ENCODE data around the gene MTARC2.

MTARC2 gene

GRCh38 chr1:220748089-220748934, at the start of gene MTARC2:
MTARC2 (plus strand) TSS chr1:220748322; CDS start chr1:220748532, 210 bp downstream.
- Histone ChIP-seq H2AFZ (ENCODE audit: low read depth, low read length) (no peak within 1 kb of the TSS), H3K79me2 (ENCODE audit: low read length) (no peaks in the 10 kb centered on the region), H4K20me1 (ENCODE audit: insufficient read depth, low read length) (no peaks in the 10 kb centered on the region), H3K9me3 (ENCODE audit: insufficient read depth, low read length) (no peaks in the 10 kb centered on the region), H3K27ac (ENCODE audit: low read length) (no peak within 1 kb of the TSS), H3K36me3 (replicated peaks; ENCODE audit: low read depth, low read length) (no peaks in the 10 kb centered on the region), H3K27me3 (ENCODE audit: low read depth, low read length) (no peaks in the 10 kb centered on the region), H3K4me3 (ENCODE audit: low read length) (no peak within 1 kb of the TSS), H3K4me1 (ENCODE audit: low read length) (peaks cover 8% of the 10 kb centered on the region), H3K4me2 (ENCODE audit: low read length) (no peak within 1 kb of the TSS), H3K9ac (ENCODE audit: low read length) (no peak within 1 kb of the TSS)
- TF ChIP-seq EZH2phosphoT487 (IDR thresholded peaks at IDR 0.05; ENCODE audit: low read depth) = no peak
- TF ChIP-seq CTCF (IDR thresholded peaks at IDR 0.05; ENCODE audit: low read depth, low read length) = no peak

- H3K9me3 ChIP-seq (ENCODE audit: insufficient read depth, low read length) = no peaks in the 10 kb centered on the region
- no peaks in the 10 kb centered on the region for H4K20me1 ChIP-seq (ENCODE audit: insufficient read depth, low read length)
- no peak overlapping the region for H3K9ac ChIP-seq (ENCODE audit: low read length)
- H3K4me2 ChIP-seq (ENCODE audit: low read length) = no peak overlapping the region
- no peak overlapping the region for H2AFZ ChIP-seq (ENCODE audit: low read depth, low read length)
- H3K4me1 ChIP-seq (ENCODE audit: low read length) = no peaks in the 10 kb centered on the region
- no peak overlapping the region for H3K4me3 ChIP-seq (ENCODE audit: low read length)
- H3K79me2 ChIP-seq (ENCODE audit: low read length) = no peaks in the 10 kb centered on the region
- H3K27me3 ChIP-seq (ENCODE audit: low read depth, low read length) = no peaks in the 10 kb centered on the region
- no peak overlapping the region for H3K27ac ChIP-seq (ENCODE audit: low read length)
- TF ChIP-seq CTCF (IDR thresholded peaks at IDR 0.05; ENCODE audit: low read depth, low read length) = no peak
- no peak for TF ChIP-seq EZH2phosphoT487 (IDR thresholded peaks at IDR 0.05; ENCODE audit: low read depth)
- H3K36me3 ChIP-seq (replicated peaks; ENCODE audit: low read depth, low read length) = no peaks in the 10 kb centered on the region
Measured at GRCh38 chr1:220698607-220699016, 49.5 kb upstream of the MTARC2 start.

GRCh38 chr1:220699044-220699443, 49.1 kb upstream of the MTARC2 start:
- Histone ChIP-seq H3K27ac (ENCODE audit: low read length) (no peak overlapping the region), H3K9ac (ENCODE audit: low read length) (no peak overlapping the region), H3K4me1 (ENCODE audit: low read length) (no peaks in the 10 kb centered on the region), H3K36me3 (replicated peaks; ENCODE audit: low read depth, low read length) (no peaks in the 10 kb centered on the region), H4K20me1 (ENCODE audit: insufficient read depth, low read length) (no peaks in the 10 kb centered on the region), H2AFZ (ENCODE audit: low read depth, low read length) (no peak overlapping the region), H3K4me3 (ENCODE audit: low read length) (no peak overlapping the region), H3K27me3 (ENCODE audit: low read depth, low read length) (no peaks in the 10 kb centered on the region), H3K79me2 (ENCODE audit: low read length) (no peaks in the 10 kb centered on the region), H3K4me2 (ENCODE audit: low read length) (no peak overlapping the region), H3K9me3 (ENCODE audit: insufficient read depth, low read length) (no peaks in the 10 kb centered on the region)
- TF ChIP-seq CTCF (IDR thresholded peaks at IDR 0.05; ENCODE audit: low read depth, low read length) = no peak
- TF ChIP-seq EZH2phosphoT487 (IDR thresholded peaks at IDR 0.05; ENCODE audit: low read depth) = no peak

- Histone ChIP-seq H3K27me3 (ENCODE audit: low read depth, low read length) (no peaks in the 10 kb centered on the region), H3K79me2 (ENCODE audit: low read length) (no peaks in the 10 kb centered on the region), H3K36me3 (replicated peaks; ENCODE audit: low read depth, low read length) (no peaks in the 10 kb centered on the region), H3K9ac (ENCODE audit: low read length) (no peak overlapping the region), H3K4me1 (ENCODE audit: low read length) (no peaks in the 10 kb centered on the region), H3K9me3 (ENCODE audit: insufficient read depth, low read length) (no peaks in the 10 kb centered on the region), H3K4me2 (ENCODE audit: low read length) (no peak overlapping the region), H3K27ac (ENCODE audit: low read length) (no peak overlapping the region), H4K20me1 (ENCODE audit: insufficient read depth, low read length) (no peaks in the 10 kb centered on the region), H3K4me3 (ENCODE audit: low read length) (no peak overlapping the region), H2AFZ (ENCODE audit: low read depth, low read length) (no peak overlapping the region)
- TF ChIP-seq EZH2phosphoT487 (IDR thresholded peaks at IDR 0.05; ENCODE audit: low read depth) = no peak
- TF ChIP-seq CTCF (IDR thresholded peaks at IDR 0.05; ENCODE audit: low read depth, low read length) = no peak
Measured at GRCh38 chr1:220700556-220701179, 47.5 kb upstream of the MTARC2 start.

Measured in OCI-LY3 (cell line).